Stomach (tissue), 9 donors: Measurements from ENCODE around the gene DACT2. TPM values are rescaled to one million over a fixed set of nuclear protein-coding genes. Genes with fewer than 3 reads are reported as not detected.

Experiments
- DNase-seq, 2 donors: peaks; one replicate each; pipeline versions ENCODE4 v3.0.0 to v3.0.0-alpha.2; 2013 to 2019
- H3K27ac ChIP-seq, 5 donors: fragments of 200-600 bp in 4 of 5; sonication (generic) in 4 of 5; one replicate each; pipeline ENCODE4 v1.5.1; 2013 to 2019; ENCODE audit warnings: mild to moderate bottlenecking in 1 of 5, moderate library complexity in 1 of 5
- H3K27me3 ChIP-seq, 3 donors: fragments of 200-600 bp; sonication (generic); one replicate each; pipeline ENCODE4 v1.5.1; 2017 to 2019; ENCODE audit warnings: mixed run types in 1 of 3
- H3K36me3 ChIP-seq, 4 donors: fragments of 200-600 bp; sonication (generic); 1 replicate in 3 of 4; 2 replicates in 1 of 4; pipeline ENCODE4 v1.5.1; 2016 to 2019
- H3K4me1 ChIP-seq, 4 donors: fragments of 200-600 bp; sonication (generic); one replicate each; pipeline ENCODE4 v1.5.1; 2016 to 2019
- H3K4me3 ChIP-seq, 4 donors: fragments of 200-600 bp; sonication (generic) in 3 of 4; one replicate each; pipeline ENCODE4 v1.5.1; 2016 to 2019; ENCODE audit warnings: mild to moderate bottlenecking in 1 of 4
- H3K9me3 ChIP-seq, 4 donors: fragments of 200-600 bp; sonication (generic); one replicate each; pipeline ENCODE4 v1.5.1; 2016 to 2019
- CTCF ChIP-seq, 7 experiments: fragments of 450-650 bp in 4 of 7; fragments of 200-600 bp in 3 of 7; sonication (generic) in 3 of 7; IDR thresholded peaks; one replicate each; pipeline ENCODE4 v1.5.1; 2016 to 2019; ENCODE audit warnings: antibody characterized with exemption in 7 of 7, control low read depth in 2 of 7, mild to moderate bottlenecking in 1 of 7
- EP300 ChIP-seq: sonication (generic); formaldehyde crosslinking; IDR thresholded peaks from one replicate; pipeline ENCODE4 v1.6.1; 2017; ENCODE audit warnings: antibody characterized with exemption
- POLR2A ChIP-seq, 4 donors: fragments of 450-650 bp; IDR thresholded peaks; one replicate each; pipeline ENCODE4 v1.6.1; 2016; ENCODE audit warnings: antibody characterized with exemption in 4 of 4, control low read depth in 2 of 4, mild to moderate bottlenecking in 1 of 4, moderate library complexity in 1 of 4
- POLR2AphosphoS5 ChIP-seq, 3 donors: sonication (generic); formaldehyde crosslinking; IDR thresholded peaks; one replicate each; pipeline ENCODE4 v1.6.1; 2016; ENCODE audit warnings: antibody characterized with exemption in 3 of 3
- WGBS, 5 donors: extraction: QIAGEN DNeasy Blood & Tissue Kit in 3 of 5; methylation state at CpG; one replicate each; pipeline versions ENCODE4 v1.1.5 to v1.1.7; 2013 to 2018; 5-methylcytosine and 5-hydroxymethylcytosine counted together
- intact Hi-C: fragments of 100-400 bp; cut with DNase I; formaldehyde crosslinking; loops from one replicate; pipeline ENCODE4 v1.15.1; 2023; ENCODE audit warnings: low total_unique reads
- polyA plus RNA-seq, 3 donors: library from polyadenylated mRNA; stranded (reverse); fragments of 200-250 nt; gene quantifications; one replicate each; pipeline ENCODE4 v1.2.3, GENCODE V29; 2013
- total RNA-seq, 5 donors: library from RNA; depleted of rRNA; stranded (reverse); fragments of >200 nt; gene quantifications; one replicate each; pipeline versions ENCODE4 v1.1.0 to v1.2.3, GENCODE V29; 2014 to 2016
- donor health status: healthy with polysubstance abuse.
- donor health status: Bipolar disorder and iron deficiency.
- donor health status: healthy.

The DACT2 gene
- total and polyA plus RNA-seq, 8 donors, result 0.44 to 4.9 (median 0.74) TPM; not detected in 2

GRCh38 chr6:168353041-168353440 is 33.5 kb upstream of the DACT2 start:
- Histone ChIP-seq H3K27ac (no peak overlapping the region), H3K4me3 (no peak overlapping the region), H3K27me3 (peaks cover 0 to 5% (median 0%) of the 10 kb centered on the region in 3 donors), H3K9me3 (peaks cover 0 to 4% (median 0%) of the 10 kb centered on the region in 4 donors), H3K4me1 (peaks cover 0 to 5% (median 3%) of the 10 kb centered on the region in 4 donors), H3K36me3 (no peaks in the 10 kb centered on the region)
- TF ChIP-seq CTCF (IDR thresholded peaks at IDR 0.05), result no peak
- no peak for TF ChIP-seq POLR2AphosphoS5 (IDR thresholded peaks at IDR 0.05)
- TF ChIP-seq EP300, result no peak
- no peak for DNase-seq
- intact Hi-C loops, result loop anchor here (5.0 kb wide), 1 partner anchor 201 kb away; no protein-coding TSS in a partner anchor
- WGBS, 5 donors, result 86 to 91% (median 88%) methylated on average over 9 of the region's 9 CpGs

GRCh38 chr6:168352096-168352495 is 32.5 kb upstream of the DACT2 start:
- H3K4me3 ChIP-seq, result no peak overlapping the region
- peaks cover 0 to 4% (median 0%) of the 10 kb centered on the region in 4 donors for H3K9me3 ChIP-seq
- DNase-seq, result no peak
- H3K36me3 ChIP-seq, result no peaks in the 10 kb centered on the region
- H3K4me1 ChIP-seq, result peaks cover 0 to 5% (median 3%) of the 10 kb centered on the region in 4 donors
- 82 to 88% (median 83%) methylated on average over 5 of the region's 5 CpGs for WGBS, 5 donors
- TF ChIP-seq POLR2A (IDR thresholded peaks at IDR 0.05), result no peak
- TF ChIP-seq POLR2AphosphoS5 (IDR thresholded peaks at IDR 0.05), result no peak
- TF ChIP-seq EP300, result no peak
- TF ChIP-seq CTCF (IDR thresholded peaks at IDR 0.05), result no peak
- peaks cover 0 to 8% (median 0%) of the 10 kb centered on the region in 3 donors for H3K27me3 ChIP-seq
- no peak overlapping the region for H3K27ac ChIP-seq
- intact Hi-C loops, result loop anchor here (5.0 kb wide), 1 partner anchor 200 kb away; no protein-coding TSS in a partner anchor

GRCh38 chr6:168349718-168350210 is 30.2 kb upstream of the DACT2 start:
- DNase-seq, result no peak
- TF ChIP-seq EP300 (no peak), POLR2AphosphoS5 (IDR thresholded peaks at IDR 0.05) (no peak), CTCF (IDR thresholded peaks at IDR 0.05) (no peak), POLR2A (IDR thresholded peaks at IDR 0.05) (no peak)
- no peaks in the 10 kb centered on the region for H3K4me1 ChIP-seq
- WGBS, 5 donors, result 63 to 78% (median 75%) methylated on average over 4 of the region's 4 CpGs
- no peak overlapping the region for H3K27ac ChIP-seq
- no peak overlapping the region for H3K4me3 ChIP-seq
- H3K27me3 ChIP-seq, result peaks cover 0 to 27% (median 8%) of the 10 kb centered on the region in 3 donors
- H3K9me3 ChIP-seq, result peaks cover 0 to 4% (median 0%) of the 10 kb centered on the region in 4 donors
- intact Hi-C loops, result loop anchor here (5.0 to 10.0 kb wide), 2 partner anchors 125 to 197 kb away; no protein-coding TSS in a partner anchor
- H3K36me3 ChIP-seq, result no peaks in the 10 kb centered on the region

- intact Hi-C loops, result loop anchor here (10.0 kb wide), 1 partner anchor 123 kb away; no protein-coding TSS in a partner anchor
- Histone ChIP-seq H3K27me3 (peaks cover 0 to 33% (median 8%) of the 10 kb centered on the region in 3 donors), H3K4me3 (no peak overlapping the region), H3K27ac (no peak overlapping the region), H3K4me1 (no peaks in the 10 kb centered on the region), H3K36me3 (no peaks in the 10 kb centered on the region), H3K9me3 (peaks cover 0 to 4% (median 0%) of the 10 kb centered on the region in 4 donors)
- 74 to 93% (median 84%) methylated on average over 7 to 8 of the region's 8 CpGs for WGBS, 5 donors
- no peak for TF ChIP-seq CTCF (IDR thresholded peaks at IDR 0.05)
- no peak for TF ChIP-seq EP300
- TF ChIP-seq POLR2AphosphoS5 (IDR thresholded peaks at IDR 0.05), result no peak
- TF ChIP-seq POLR2A (IDR thresholded peaks at IDR 0.05), result no peak
- no peak for DNase-seq
Observed at GRCh38 chr6:168348186-168348585, 28.6 kb upstream of the DACT2 start.
